Endothelial cell of umbilical vein (primary cell): ENCODE measurements around the gene ZGLP1. TPM values are rescaled to one million over a fixed set of nuclear protein-coding genes. Genes with fewer than 3 reads are reported as not detected.
A peak's percentile ranks its signal among the peaks of the same experiment; 100 is the strongest.

Experiments
- BruUV-seq: library from RNA; stranded (reverse); fragments of 400-500 nt; replicated peaks from 2 replicates; lab custom pipeline; 2021; lab: Mats Ljungman, UMichigan
- CTCF ChIA-PET: fragments of 300-600, 350-600 bp; sonication (Branson Sonifier 250); formaldehyde crosslinking; loops from one replicate; lab custom pipeline; 2021; ENCODE audit warnings: antibody characterized with exemption, inconsistent platforms; lab: Charles Lee
- POLR2A ChIA-PET: fragments of 300-600, 350-600 bp; sonication (Branson Sonifier 250); formaldehyde crosslinking; loops from one replicate; lab custom pipeline; 2021; ENCODE audit warnings: antibody characterized with exemption, inconsistent platforms; lab: Charles Lee
- DNase-seq: peaks from one replicate; pipeline ENCODE4 v3.0.0-alpha.2; 2011; ENCODE audit warnings: low read depth, low spot score
- FAIRE-seq: peaks from 2 replicates; lab custom pipeline; 2011; peaks lifted over from hg19 to GRCh38; lab: Jason Lieb, UNC
- H2AFZ ChIP-seq: 2 replicates; pipeline ENCODE4 v1.6.0; 2012; ENCODE audit warnings: low read depth, low read length, control low read depth, inconsistent platforms
- H3K27ac ChIP-seq: 2 replicates; pipeline ENCODE4 v1.5.1; 2011; ENCODE audit warnings: low read depth, mild to moderate bottlenecking, control low read depth, low read length, moderate library complexity; ENCODE audit not compliant: insufficient read depth
- H3K27me3 ChIP-seq, 2 experiments: 2 replicates each; pipeline versions ENCODE4 v1.6.0 to v1.6.1; 2011; ENCODE audit warnings: low read length in 2 of 2, mixed read lengths in 1 of 2; ENCODE audit not compliant: control insufficient read depth in 2 of 2, insufficient read depth in 2 of 2
- H3K36me3 ChIP-seq, 2 experiments: 2 replicates in 1 of 2; 3 replicates in 1 of 2; pipeline ENCODE4 v1.5.1; 2011; ENCODE audit warnings: low read length in 2 of 2, mild to moderate bottlenecking in 1 of 2, moderate library complexity in 1 of 2; ENCODE audit not compliant: control insufficient read depth in 2 of 2, insufficient read depth in 2 of 2; ENCODE audit errors: extremely low read depth in 1 of 2
- H3K4me1 ChIP-seq: 3 replicates; pipeline ENCODE4 v1.5.1; 2011; ENCODE audit warnings: mild to moderate bottlenecking, low read length; ENCODE audit not compliant: control insufficient read depth, insufficient read depth; ENCODE audit errors: extremely low read depth
- H3K4me2 ChIP-seq: 2 replicates; pipeline ENCODE4 v1.6.1; 2011; ENCODE audit warnings: low read length, control low read depth, mixed read lengths; ENCODE audit not compliant: insufficient read depth
- H3K4me3 ChIP-seq, 3 experiments: fragments of 200-600 bp in 1 of 3; sonication (generic), shearing (Covaris generic) in 1 of 3; replicated peaks in 1 of 3; 2 replicates each; pipeline ENCODE4 v1.5.1; 2011 to 2016; ENCODE audit warnings: control low read depth in 3 of 3, low read length in 3 of 3, mild to moderate bottlenecking in 2 of 3, inconsistent platforms in 1 of 3, low read depth in 1 of 3, moderate library complexity in 1 of 3; ENCODE audit not compliant: insufficient read depth in 1 of 3
- H3K79me2 ChIP-seq: 2 replicates; pipeline ENCODE4 v1.6.0; 2012; ENCODE audit warnings: low read length, inconsistent platforms; ENCODE audit not compliant: control insufficient read depth, insufficient read depth
- H3K9ac ChIP-seq: replicated peaks from 2 replicates; pipeline ENCODE3; 2011; ENCODE audit warnings: low read length, control low read depth; ENCODE audit not compliant: insufficient read depth; ENCODE audit errors: extremely low read depth
- H3K9me1 ChIP-seq: replicated peaks from 3 replicates; pipeline ENCODE4 v1.6.0; 2011; ENCODE audit warnings: mild to moderate bottlenecking, low read length; ENCODE audit not compliant: control insufficient read depth, insufficient read depth; ENCODE audit errors: extremely low read depth
- H3K9me3 ChIP-seq: replicated peaks from 2 replicates; pipeline ENCODE4 v1.5.1; 2012; ENCODE audit warnings: low read length, inconsistent platforms; ENCODE audit not compliant: control insufficient read depth, insufficient read depth
- H4K20me1 ChIP-seq: replicated peaks from 2 replicates; pipeline ENCODE3; 2011; ENCODE audit warnings: mild to moderate bottlenecking, low read length; ENCODE audit not compliant: control insufficient read depth, insufficient read depth; ENCODE audit errors: extremely low read depth
- EZH2 ChIP-seq: IDR thresholded peaks from 2 replicates; pipeline ENCODE4 v1.6.1; 2012; ENCODE audit warnings: borderline replicate concordance, low read depth, mild to moderate bottlenecking, moderate library complexity, low read length, inconsistent platforms; ENCODE audit not compliant: severe bottlenecking
- FOS ChIP-seq: IDR thresholded peaks from 2 replicates; pipeline ENCODE4 v1.6.1; 2011; ENCODE audit warnings: mild to moderate bottlenecking, low read length, moderate library complexity, borderline replicate concordance; ENCODE audit not compliant: insufficient read depth
- GATA2 ChIP-seq: IDR thresholded peaks from 2 replicates; pipeline ENCODE4 v1.7.0; 2011; ENCODE audit warnings: low read depth, mild to moderate bottlenecking, moderate library complexity, mixed read lengths, low read length; ENCODE audit not compliant: insufficient read length, insufficient read depth
- JUN ChIP-seq: IDR thresholded peaks from 2 replicates; pipeline ENCODE4 v1.6.1; 2011; ENCODE audit warnings: borderline replicate concordance, low read depth; ENCODE audit not compliant: insufficient read length, insufficient read depth
- MYC ChIP-seq: IDR thresholded peaks from one replicate; pipeline ENCODE4 v1.6.1; 2011; ENCODE audit warnings: mild to moderate bottlenecking, low read depth, low read length
- POLR2A ChIP-seq: IDR thresholded peaks from 2 replicates; pipeline ENCODE4 v1.6.1; 2012; ENCODE audit warnings: low read depth, mild to moderate bottlenecking, control low read depth, low read length
- POLR2AphosphoS5 ChIP-seq: IDR thresholded peaks from 2 replicates; pipeline ENCODE4 v1.6.1; 2012; ENCODE audit warnings: low read depth, mild to moderate bottlenecking, control low read depth, low read length, moderate library complexity; ENCODE audit not compliant: insufficient read depth
- dilution Hi-C: fragments of 300-500 bp; cut with MboI; formaldehyde crosslinking; loops from one replicate; pipeline ENCODE4 v1.15.0; 2019; ENCODE audit warnings: low sequenced_read_pairs; ENCODE audit not compliant: extremely low pct_ligation_motif_present
- intact Hi-C: fragments of 100-400 bp; cut with micrococcal nuclease; formaldehyde crosslinking; loops from one replicate; pipeline ENCODE4 v1.10.0; 2022
- polyA plus RNA-seq, 4 experiments: library from polyadenylated mRNA; depleted of rRNA in 3 of 4; stranded (reverse) in 3 of 4; unstranded in 1 of 4; fragments of >200 nt; gene quantifications; 2 replicates each; pipeline versions ENCODE4 v1.2.1 to v1.2.3, GENCODE V29; 2011 to 2012; ENCODE audit warnings: missing spikeins in 1 of 4
- total RNA-seq: library from RNA; stranded (reverse); gene quantifications from 2 replicates; pipeline ENCODE4 v1.2.3, GENCODE V29; 2021
- TF ChIP-seq, protein P1 (sequence below): IDR thresholded peaks from 2 replicates; pipeline ENCODE4 v1.6.1; 2011; ENCODE audit not compliant: insufficient read depth, insufficient read length
- TF ChIP-seq, protein P2 (sequence below), 2 donors: IDR thresholded peaks; 1 replicate in 1 of 2; 2 replicates in 1 of 2; pipeline ENCODE4 v1.5.1; 2011; ENCODE audit warnings: low read length in 2 of 2, mild to moderate bottlenecking in 2 of 2, moderate library complexity in 2 of 2, control low read depth in 1 of 2, inconsistent platforms in 1 of 2, low read depth in 1 of 2; ENCODE audit not compliant: insufficient read depth in 1 of 2; ENCODE audit errors: extremely low read depth in 1 of 2

Gene ZGLP1
- total and polyA plus RNA-seq, 2 donors (not counting 3 experiments of a cell fraction or from before 2014, with no cell fraction given) = 1.6 to 2.9 TPM

DNA sequence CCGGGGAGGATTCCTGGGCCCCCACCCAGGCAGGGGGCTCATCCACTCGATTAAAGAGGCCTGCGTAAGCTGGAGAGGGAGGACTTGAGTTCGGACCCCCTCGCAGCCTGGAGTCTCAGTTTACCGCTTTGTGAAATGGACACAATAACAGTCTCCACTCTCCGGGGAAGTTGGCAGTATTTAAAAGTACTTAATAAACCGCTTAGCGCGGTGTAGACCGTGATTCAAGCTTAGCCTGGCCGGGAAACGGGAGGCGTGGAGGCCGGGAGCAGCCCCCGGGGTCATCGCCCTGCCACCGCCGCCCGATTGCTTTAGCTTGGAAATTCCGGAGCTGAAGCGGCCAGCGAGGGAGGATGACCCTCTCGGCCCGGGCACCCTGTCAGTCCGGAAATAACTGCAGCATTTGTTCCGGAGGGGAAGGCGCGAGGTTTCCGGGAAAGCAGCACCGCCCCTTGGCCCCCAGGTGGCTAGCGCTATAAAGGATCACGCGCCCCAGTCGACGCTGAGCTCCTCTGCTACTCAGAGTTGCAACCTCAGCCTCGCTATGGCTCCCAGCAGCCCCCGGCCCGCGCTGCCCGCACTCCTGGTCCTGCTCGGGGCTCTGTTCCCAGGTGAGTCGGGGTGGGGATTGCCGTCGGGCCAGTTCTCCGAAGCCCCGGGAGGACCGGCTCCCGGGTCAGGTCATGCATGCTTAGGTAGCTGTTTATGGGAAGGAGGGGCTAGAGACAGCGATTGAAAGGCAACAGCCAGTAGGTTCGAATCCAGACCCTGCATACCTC, 38.8 kb downstream of the ZGLP1 start, which contains the start of gene ICAM1:
ICAM1 (plus strand) TSS at position 505 of the 779 bp plus-strand sequence; CDS start at position 545, 40 bp downstream.
- peak within 1 kb of the TSS; percentile 61 for H3K9ac ChIP-seq
- peak; percentile 92 for DNase-seq
- dilution Hi-C loops = no loop called here

More for the DNA sequence above, 38.8 kb downstream of the ZGLP1 start, which contains the start of gene ICAM1:
- CTCF ChIA-PET = interaction anchor here (0.9 to 9.0 kb wide), 24 partner anchors 10 to 340 kb away, joined by 3 to 411 read pairs (median 6); partner anchors contain the start of genes CDC37, FDX2, ICAM4 and ICAM5
- intact Hi-C loops = loop anchor here (1.0 to 5.0 kb wide), 3 partner anchors 16 to 62 kb away; partner anchors contain the start of genes FDX2, ICAM4 and RAVER1
- POLR2A ChIA-PET = interaction anchor here (0.6 to 2.6 kb wide), 8 partner anchors 15 to 550 kb away, joined by 3 to 15 read pairs (median 8); partner anchors contain the start of genes ICAM4, ICAM5 and RAVER1
- H3K4me2 ChIP-seq = peak within 1 kb of the TSS; percentile 50
- peaks cover 36% of the 10 kb centered on the region for H3K4me1 ChIP-seq
- H3K27ac ChIP-seq = peak within 1 kb of the TSS; percentile 73
- no peaks in the 10 kb centered on the region for H3K79me2 ChIP-seq
- no peaks in the 10 kb centered on the region for H4K20me1 ChIP-seq
- FAIRE-seq = peak; percentile 85
- TF ChIP-seq, protein P1, sequence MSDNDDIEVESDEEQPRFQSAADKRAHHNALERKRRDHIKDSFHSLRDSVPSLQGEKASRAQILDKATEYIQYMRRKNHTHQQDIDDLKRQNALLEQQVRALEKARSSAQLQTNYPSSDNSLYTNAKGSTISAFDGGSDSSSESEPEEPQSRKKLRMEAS = no peak
- TF ChIP-seq GATA2 = peak; percentile 31
- TF ChIP-seq, protein P2, sequence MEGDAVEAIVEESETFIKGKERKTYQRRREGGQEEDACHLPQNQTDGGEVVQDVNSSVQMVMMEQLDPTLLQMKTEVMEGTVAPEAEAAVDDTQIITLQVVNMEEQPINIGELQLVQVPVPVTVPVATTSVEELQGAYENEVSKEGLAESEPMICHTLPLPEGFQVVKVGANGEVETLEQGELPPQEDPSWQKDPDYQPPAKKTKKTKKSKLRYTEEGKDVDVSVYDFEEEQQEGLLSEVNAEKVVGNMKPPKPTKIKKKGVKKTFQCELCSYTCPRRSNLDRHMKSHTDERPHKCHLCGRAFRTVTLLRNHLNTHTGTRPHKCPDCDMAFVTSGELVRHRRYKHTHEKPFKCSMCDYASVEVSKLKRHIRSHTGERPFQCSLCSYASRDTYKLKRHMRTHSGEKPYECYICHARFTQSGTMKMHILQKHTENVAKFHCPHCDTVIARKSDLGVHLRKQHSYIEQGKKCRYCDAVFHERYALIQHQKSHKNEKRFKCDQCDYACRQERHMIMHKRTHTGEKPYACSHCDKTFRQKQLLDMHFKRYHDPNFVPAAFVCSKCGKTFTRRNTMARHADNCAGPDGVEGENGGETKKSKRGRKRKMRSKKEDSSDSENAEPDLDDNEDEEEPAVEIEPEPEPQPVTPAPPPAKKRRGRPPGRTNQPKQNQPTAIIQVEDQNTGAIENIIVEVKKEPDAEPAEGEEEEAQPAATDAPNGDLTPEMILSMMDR (IDR thresholded peaks at IDR 0.05; ENCODE audit: extremely low read depth in 1 of 2, insufficient read depth in 1 of 2, low read depth in 1 of 2, low read length in 2 of 2) = peak in 1 of 2 donors; percentile 13
- TF ChIP-seq POLR2A = peak; percentile 72
- TF ChIP-seq POLR2AphosphoS5 = peak; percentile 97
- peak; percentile 61 for TF ChIP-seq FOS
- TF ChIP-seq EZH2 = peak; percentile 15
- TF ChIP-seq JUN = no peak
- TF ChIP-seq MYC = no peak
- H3K36me3 ChIP-seq = no peaks in the 10 kb centered on the region
- H2AFZ ChIP-seq = peak within 1 kb of the TSS; percentile 9
- peak within 1 kb of the TSS in 2 of 3 experiments; percentile 20 to 31 for H3K4me3 ChIP-seq
- no peaks in the 10 kb centered on the region for H3K9me1 ChIP-seq
- BruUV-seq = no TSS peak
- H3K9me3 ChIP-seq = no peaks in the 10 kb centered on the region
- H3K27me3 ChIP-seq = no peaks in the 10 kb centered on the region
